ENCODE data around the gene SPATA4.

The SPATA4 gene

GRCh38 chr4:176189891-176190795 is 5.2 kb downstream of the SPATA4 start:
- DNase-seq = no peak

GRCh38 chr4:176188654-176189053 is 6.7 kb downstream of the SPATA4 start:
- no peak for DNase-seq

- no peak for DNase-seq
Observed at GRCh38 chr4:176187624-176188023, 7.8 kb downstream of the SPATA4 start.

- DNase-seq = no peak
Observed at GRCh38 chr4:176186671-176187395, 8.6 kb downstream of the SPATA4 start.

GRCh38 chr4:176186067-176186466 is 9.3 kb downstream of the SPATA4 start:
- no peak for DNase-seq

- DNase-seq = no peak
Observed at GRCh38 chr4:176185051-176185450, 10.3 kb downstream of the SPATA4 start.

- no peak for DNase-seq
Observed at GRCh38 chr4:176163041-176163440, 32.3 kb downstream of the SPATA4 start.

- DNase-seq = no peak
Observed at GRCh38 chr4:176156656-176157055, 38.7 kb downstream of the SPATA4 start.

- DNase-seq = no peak
Observed at GRCh38 chr4:176153124-176153523, 42.3 kb downstream of the SPATA4 start.

- DNase-seq = no peak
Observed at GRCh38 chr4:176150704-176151103, 44.7 kb downstream of the SPATA4 start.

- DNase-seq = no peak
Observed at GRCh38 chr4:176150356-176150682, 45.1 kb downstream of the SPATA4 start.

GRCh38 chr4:176149680-176150355 is 45.6 kb downstream of the SPATA4 start:
- DNase-seq = no peak

GRCh38 chr4:176142253-176142652 is 53.1 kb downstream of the SPATA4 start:
- DNase-seq = no peak

- DNase-seq = no peak
Observed at GRCh38 chr4:176139518-176139917, 55.9 kb downstream of the SPATA4 start.

GRCh38 chr4:176137631-176138030 is 57.8 kb downstream of the SPATA4 start:
- DNase-seq = no peak

GRCh38 chr4:176134670-176135069 is 60.7 kb downstream of the SPATA4 start:
- DNase-seq = no peak
